ENCODE data around the gene COL13A1. TPM values are rescaled to one million over a fixed set of nuclear protein-coding genes. Genes with fewer than 3 reads are reported as not detected.

COL13A1 gene
- total RNA-seq: 1 to 10 TPM; 2.1 to 4.0 TPM
- polyA plus RNA-seq (ENCODE audit: insufficient read length in 6 of 6): 10 to 100 TPM; 45.9 to 68.5 (median 53.0) TPM
- long read RNA-seq, donor 1, partial matches to known transcripts: 10 of 14 reads
- long read RNA-seq, donor 1, other reads (novel, unspliced or antisense): 0 of 14 reads
- long read RNA-seq, donor 2, partial matches to known transcripts: 13 of 18 reads
- long read RNA-seq, donor 2, other reads (novel, unspliced or antisense): 0 of 18 reads
- long read RNA-seq, donor 3, partial matches to known transcripts: 0 of 3 reads
- long read RNA-seq, donor 3, other reads (novel, unspliced or antisense): 0 of 3 reads
- long read RNA-seq, donor 4, partial matches to known transcripts: 1 of 2 reads
- long read RNA-seq, donor 4, other reads (novel, unspliced or antisense): 1 of 2 reads
- long read RNA-seq, donor 5, transcript COL13A1-207 (2 exons, 2,586 nt): major isoform, 7 of 12 reads
- long read RNA-seq, donor 5, partial matches to known transcripts: 5 of 12 reads
- long read RNA-seq, donor 5, other reads (novel, unspliced or antisense): 0 of 12 reads
- long read RNA-seq, donor 6, partial matches to known transcripts: 7 of 10 reads
- long read RNA-seq, donor 6, other reads (novel, unspliced or antisense): 0 of 10 reads
- long read RNA-seq, donor 7, partial matches to known transcripts: 6 of 10 reads
- long read RNA-seq, donor 7, other reads (novel, unspliced or antisense): 0 of 10 reads
- long read RNA-seq, donor 8, partial matches to known transcripts: 0 of 2 reads
- long read RNA-seq, donor 8, other reads (novel, unspliced or antisense): 0 of 2 reads
- long read RNA-seq, donor 9: 0 reads
- long read RNA-seq, donor 10, partial matches to known transcripts: 1 of 1 reads
- long read RNA-seq, donor 10, other reads (novel, unspliced or antisense): 0 of 1 reads
- long read RNA-seq, donor 11, partial matches to known transcripts: 0 of 1 reads
- long read RNA-seq, donor 11, other reads (novel, unspliced or antisense): 0 of 1 reads
- long read RNA-seq, donor 12, partial matches to known transcripts: 0 of 2 reads
- long read RNA-seq, donor 12, other reads (novel, unspliced or antisense): 0 of 2 reads

- no peaks in the 10 kb centered on the region for H3K36me3 ChIP-seq
- H3K27ac ChIP-seq: peak within 1 kb of the TSS in 1 of 2 donors; percentile 13
- DNase-seq: peak; percentile 49 to 80 (median 64)
- intact Hi-C loops (cut with DNase I): loop anchor here in 1 of 2 donors (10.0 kb wide), 2 partner anchors 113 to 147 kb away; no protein-coding TSS in a partner anchor
- peaks cover 8 to 66% of the 10 kb centered on the region in 2 donors for H3K27me3 ChIP-seq
- H3K4me3 ChIP-seq: peak within 1 kb of the TSS; percentile 26 to 39
- ATAC-seq: peak; percentile 55
- H3K4me1 ChIP-seq: peaks cover 13 to 18% of the 10 kb centered on the region in 2 donors
- no peaks in the 10 kb centered on the region for H3K9me3 ChIP-seq
- peak in 1 of 2 donors; percentile 3 for TF ChIP-seq CTCF (IDR thresholded peaks at IDR 0.05)
Measured at GRCh38 chr10:69801434-69802315, at the start of gene COL13A1. Gene COL13A1 (plus strand): TSS chr10:69801906. CDS start chr10:69802424, 518 bp downstream.

GRCh38 chr10:69752479-69752878 is 49.2 kb upstream of the COL13A1 start:
- H3K9me3 ChIP-seq: no peaks in the 10 kb centered on the region
- no peak for TF ChIP-seq CTCF (IDR thresholded peaks at IDR 0.05)
- no peaks in the 10 kb centered on the region for H3K36me3 ChIP-seq
- DNase-seq (no peak), ATAC-seq (no peak)
- no peaks in the 10 kb centered on the region for H3K4me1 ChIP-seq
- peaks cover 0 to 7% of the 10 kb centered on the region in 2 donors for H3K27me3 ChIP-seq
- intact Hi-C loops (cut with DNase I): no loop called here
- no peak overlapping the region for H3K27ac ChIP-seq
- H3K4me3 ChIP-seq: no peak overlapping the region

- no peaks in the 10 kb centered on the region for H3K27me3 ChIP-seq
- H3K4me1 ChIP-seq: no peaks in the 10 kb centered on the region
- no peaks in the 10 kb centered on the region for H3K9me3 ChIP-seq
- no peak overlapping the region for H3K27ac ChIP-seq
- H3K4me3 ChIP-seq: no peak overlapping the region
- ATAC-seq (no peak), DNase-seq (no peak)
- TF ChIP-seq CTCF (IDR thresholded peaks at IDR 0.05): no peak
- intact Hi-C loops (cut with DNase I): no loop called here
- no peaks in the 10 kb centered on the region for H3K36me3 ChIP-seq
Measured at GRCh38 chr10:69756279-69756678, 45.4 kb upstream of the COL13A1 start.

- no peak for TF ChIP-seq CTCF (IDR thresholded peaks at IDR 0.05)
- Histone ChIP-seq H3K4me3 (no peak overlapping the region), H3K27ac (no peak overlapping the region), H3K27me3 (no peaks in the 10 kb centered on the region), H3K9me3 (no peaks in the 10 kb centered on the region), H3K36me3 (no peaks in the 10 kb centered on the region), H3K4me1 (no peaks in the 10 kb centered on the region)
- DNase-seq (no peak), ATAC-seq (no peak)
- intact Hi-C loops (cut with DNase I): no loop called here
Measured at GRCh38 chr10:69757206-69757552, 44.5 kb upstream of the COL13A1 start.

Measured in left lung (tissue), 14 donors.